DMS53 (cell line): ENCODE results near the gene PINK1.
A peak's percentile ranks its signal among the peaks of the same experiment; 100 is the strongest.
"Not testable (repeated sequence)": the region's sequence is repeated elsewhere in the genome, so short reads cannot be mapped to it uniquely, and the experiment has no call there.

Source experiments
- DNase-seq: peaks from one replicate; lab custom pipeline; 2025; lab: John Stamatoyannopoulos, UW

Gene PINK1

GRCh38 chr1:20645414-20645813 lies 12.2 kb downstream of the PINK1 start:
- DNase-seq, result no peak

DNA sequence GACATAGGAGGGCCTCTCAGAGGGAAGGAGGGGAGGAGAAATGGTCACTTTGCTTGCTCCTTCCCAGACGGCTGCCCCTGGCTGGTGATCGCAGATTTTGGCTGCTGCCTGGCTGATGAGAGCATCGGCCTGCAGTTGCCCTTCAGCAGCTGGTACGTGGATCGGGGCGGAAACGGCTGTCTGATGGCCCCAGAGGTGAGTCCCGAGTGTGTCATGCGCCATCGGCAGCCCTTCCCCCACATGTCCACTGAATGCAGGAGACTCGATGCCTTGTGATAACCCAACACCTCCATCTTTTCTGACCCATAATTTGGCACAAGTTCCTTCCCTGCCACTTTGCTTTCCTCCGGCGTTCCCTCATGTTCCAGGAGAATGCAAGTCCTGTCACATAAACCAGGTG lies 15.2 kb downstream of the PINK1 start:
- DNase-seq, result no peak

DNA sequence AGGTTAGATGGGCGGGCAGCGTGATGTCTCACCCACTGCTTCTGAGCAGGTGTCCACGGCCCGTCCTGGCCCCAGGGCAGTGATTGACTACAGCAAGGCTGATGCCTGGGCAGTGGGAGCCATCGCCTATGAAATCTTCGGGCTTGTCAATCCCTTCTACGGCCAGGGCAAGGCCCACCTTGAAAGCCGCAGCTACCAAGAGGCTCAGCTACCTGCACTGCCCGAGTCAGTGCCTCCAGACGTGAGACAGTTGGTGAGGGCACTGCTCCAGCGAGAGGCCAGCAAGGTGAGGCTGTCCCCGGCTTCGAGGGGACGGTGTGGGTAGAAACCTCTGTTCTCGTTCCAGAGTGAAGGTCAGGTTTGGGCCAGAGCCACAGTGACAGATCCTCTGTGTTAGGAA lies 15.7 kb downstream of the PINK1 start:
- no peak for DNase-seq

- DNase-seq, result no peak
Observed at GRCh38 chr1:20652300-20652699, 19.0 kb downstream of the PINK1 start.

DNA sequence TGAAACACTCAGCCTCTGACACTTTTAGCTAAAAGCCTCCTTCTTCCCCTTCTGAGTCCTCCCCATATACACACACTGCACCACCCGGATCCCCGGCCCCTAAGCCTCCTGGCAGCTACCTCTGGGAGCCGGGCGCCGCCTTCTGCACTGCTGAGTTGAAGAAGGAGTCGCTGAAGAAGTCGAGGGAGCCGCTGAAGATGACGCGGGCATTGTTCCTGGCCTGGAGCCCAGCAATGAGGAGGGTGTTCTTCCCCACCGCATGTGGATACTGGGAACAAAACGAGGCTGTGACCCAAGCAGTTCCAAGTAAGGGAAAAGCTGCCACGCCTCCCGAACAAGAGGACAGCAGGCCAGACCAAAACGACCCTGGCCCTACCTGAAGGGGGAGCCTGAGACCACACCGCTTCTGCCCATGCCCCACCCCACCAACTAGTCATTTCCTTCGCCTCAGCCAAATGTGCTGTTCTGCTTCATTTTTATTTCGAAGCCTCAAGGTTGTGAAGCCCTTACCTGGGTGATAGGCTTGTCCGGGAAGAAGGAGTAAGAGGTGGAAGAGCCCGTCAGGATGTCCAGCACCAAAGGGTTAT lies 20.9 kb downstream of the PINK1 start:
- DNase-seq, result no peak

DNA sequence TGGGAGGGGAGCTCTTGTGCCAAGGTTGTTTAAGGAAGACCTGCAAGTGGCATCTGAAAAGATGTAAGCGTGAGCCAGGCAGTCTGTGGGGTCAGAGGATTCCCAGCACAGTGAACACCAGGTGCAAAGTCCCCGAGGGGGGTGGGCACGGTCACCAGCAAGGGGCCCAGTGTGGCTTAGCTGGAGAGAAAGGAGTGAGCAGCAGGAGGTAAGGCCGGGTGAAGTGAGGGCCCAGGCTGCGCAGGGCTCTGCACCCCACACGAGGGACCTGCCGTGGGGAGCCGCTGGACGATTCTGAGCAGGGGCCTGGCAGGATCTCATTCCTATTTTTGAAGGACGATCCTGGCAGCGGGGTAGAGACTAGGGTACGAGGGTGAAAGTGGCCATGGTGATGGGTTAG lies 23.8 kb downstream of the PINK1 start:
- DNase-seq, result no peak

- no peak for DNase-seq
Observed at GRCh38 chr1:20658166-20658915, 25.1 kb downstream of the PINK1 start.

DNA sequence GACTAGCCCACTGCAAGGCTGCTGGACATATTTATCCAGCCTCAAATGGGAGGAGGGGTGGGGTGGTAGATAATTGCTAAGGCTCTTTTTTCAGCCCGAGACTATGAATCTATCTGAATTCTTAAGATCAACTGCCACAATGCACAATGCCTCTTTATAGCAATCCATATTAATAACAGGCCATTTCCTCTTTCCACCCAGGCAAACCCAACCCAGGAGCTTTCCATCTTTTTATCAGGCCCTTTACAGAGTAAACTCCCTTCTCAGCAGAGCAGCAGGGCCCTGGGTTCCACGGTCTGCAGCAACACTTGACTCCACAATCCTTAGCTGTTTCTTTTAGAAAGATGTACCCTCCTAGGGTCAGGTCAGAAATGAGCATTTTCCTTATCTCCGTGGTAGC lies 27.1 kb downstream of the PINK1 start:
- no peak for DNase-seq

DNA sequence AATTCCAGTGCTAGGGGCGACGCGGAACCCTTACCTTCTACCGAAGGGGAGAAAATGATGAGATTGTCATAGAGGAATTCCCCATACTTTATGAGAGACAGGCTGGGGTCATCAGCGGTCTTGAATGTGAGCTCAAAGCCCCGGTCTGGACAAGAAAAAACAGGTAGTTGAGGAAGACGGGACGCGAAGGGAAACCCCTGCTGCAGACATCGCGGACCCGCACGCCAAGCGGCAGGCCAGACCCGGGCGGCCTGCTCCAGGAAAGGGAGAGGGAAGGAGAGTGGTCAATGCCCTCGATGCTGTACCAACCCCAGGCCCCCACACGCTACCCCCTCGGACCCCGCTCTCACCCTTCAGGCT lies 27.6 kb downstream of the PINK1 start:
- DNase-seq, result peak; percentile 60

GRCh38 chr1:20661207-20662109 lies 28.2 kb downstream of the PINK1 start, which contains the start of gene DDOST:
TSS of gene DDOST (minus strand) at chr1:20661369. CDS start at chr1:20661350, 19 bp downstream.
- peak; percentile 99 for DNase-seq

GRCh38 chr1:20662110-20662475 lies 28.8 kb downstream of the PINK1 start:
- peak; percentile 72 for DNase-seq

- no peak for DNase-seq
Observed at GRCh38 chr1:20663365-20663764, 30.1 kb downstream of the PINK1 start.

DNA sequence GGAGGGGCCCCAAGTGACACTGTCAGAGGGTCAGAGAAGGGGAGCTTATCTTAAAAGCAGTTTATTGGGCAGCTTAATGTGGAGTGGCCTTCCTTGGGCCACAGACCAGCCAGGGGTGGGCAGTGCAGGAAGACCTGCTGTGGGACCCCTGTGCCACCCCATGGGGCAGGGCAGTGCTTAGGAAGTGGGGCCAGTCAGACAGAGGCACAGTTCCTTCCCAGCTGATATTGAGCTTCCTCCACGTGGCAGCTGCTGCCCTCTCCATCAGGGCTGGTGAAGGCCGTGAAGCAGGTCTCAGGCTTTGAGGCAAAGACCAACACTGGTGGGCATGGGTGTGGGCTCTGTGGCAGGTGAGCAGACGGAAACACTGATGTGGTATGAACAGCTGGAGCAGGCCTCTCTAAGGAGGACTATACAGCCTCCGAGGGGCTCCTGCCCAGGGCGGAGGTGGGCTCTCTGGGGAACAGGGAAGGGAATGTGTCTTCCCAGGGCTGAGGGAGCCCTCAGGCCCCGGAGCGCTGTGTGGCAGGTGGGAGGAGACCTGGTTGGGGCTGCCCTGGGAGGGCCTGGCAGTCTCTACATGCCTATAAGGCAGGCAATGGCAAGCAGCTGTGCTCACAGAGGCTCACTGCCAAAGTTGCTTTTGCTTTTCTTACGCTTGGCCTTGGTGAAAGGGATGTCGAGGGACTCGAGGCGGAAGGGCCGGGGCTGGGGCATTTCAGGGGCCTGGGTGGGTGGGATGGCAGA lies 30.9 kb downstream of the PINK1 start:
- no peak for DNase-seq

DNA sequence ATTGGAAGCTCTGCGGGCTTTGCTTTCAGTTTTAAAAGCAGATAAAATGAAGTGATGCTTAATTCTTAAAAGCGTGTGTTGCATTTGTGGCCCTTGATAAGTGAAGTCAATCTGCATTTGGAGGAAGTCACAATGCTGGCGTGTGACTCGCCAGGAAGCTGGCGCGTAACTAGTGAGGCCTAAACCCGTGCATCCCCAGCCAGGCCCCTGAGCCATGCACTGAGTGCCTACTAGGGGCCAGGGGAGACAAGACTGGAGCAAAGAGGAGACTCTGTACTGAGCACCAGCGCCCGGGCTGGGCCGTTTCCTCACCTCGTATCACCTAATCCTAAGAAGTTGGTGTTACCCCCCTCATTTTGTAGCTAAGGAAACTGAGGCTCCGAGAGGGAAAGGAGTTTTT lies 32.5 kb downstream of the PINK1 start:
- no peak for DNase-seq

DNA sequence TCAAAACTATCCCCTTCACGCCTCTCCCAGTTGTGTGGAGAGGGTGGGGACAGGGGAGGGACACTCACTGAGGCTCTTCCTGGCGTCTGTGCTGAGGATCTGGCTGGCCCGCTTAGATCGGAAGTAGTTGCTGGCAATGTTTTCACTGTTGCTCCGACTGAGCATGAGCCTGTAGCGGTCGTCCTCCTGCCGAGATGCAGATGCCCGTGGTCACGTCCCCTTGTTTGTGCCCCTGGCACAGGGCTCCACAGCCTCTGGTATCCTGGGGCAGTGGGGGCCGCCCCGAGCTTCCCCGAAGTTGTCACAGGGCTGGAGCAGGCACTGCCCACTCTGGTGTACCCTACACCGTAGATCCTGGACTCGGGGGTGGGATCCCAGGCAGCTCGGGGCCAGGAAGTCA lies 32.9 kb downstream of the PINK1 start:
- no peak for DNase-seq

DNA sequence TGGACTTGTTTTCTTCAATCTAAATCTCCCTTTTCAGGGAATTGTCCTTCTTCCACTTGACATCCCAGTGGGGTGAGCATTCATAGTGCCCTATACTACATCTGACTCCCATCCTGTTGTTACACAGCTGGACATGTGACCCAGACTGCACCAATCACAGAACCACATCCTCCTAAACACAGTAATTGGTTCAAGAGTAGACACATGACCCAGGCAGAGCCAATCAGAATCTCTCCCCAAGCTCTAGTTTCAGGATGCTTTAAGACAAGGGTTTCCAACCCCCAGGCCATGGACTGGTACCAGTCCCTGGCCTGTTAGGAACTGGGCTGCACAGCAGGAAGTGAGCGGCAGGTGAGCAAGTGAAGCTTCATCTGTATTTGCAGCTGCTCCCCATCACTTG lies 33.5 kb downstream of the PINK1 start:
- DNase-seq, result peak; percentile 57

DNA sequence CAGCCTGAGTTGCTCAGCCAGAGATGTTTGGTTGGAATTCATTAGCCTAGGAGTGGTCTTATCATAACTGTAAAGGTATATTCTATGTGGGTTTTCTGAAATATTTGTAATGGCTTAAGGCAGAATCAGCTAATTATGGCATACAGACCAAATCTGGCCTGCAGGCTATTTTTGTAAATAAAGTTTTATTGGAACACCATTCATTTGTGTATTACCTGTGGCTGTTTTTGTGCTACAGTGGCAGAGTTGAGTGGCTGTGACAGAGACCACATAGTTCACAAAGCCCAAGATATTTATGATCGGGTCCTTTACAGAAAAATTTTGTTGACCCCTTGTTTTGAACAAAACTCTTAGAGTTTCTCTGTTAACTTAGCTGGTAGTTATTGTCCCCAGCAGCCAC lies 35.3 kb downstream of the PINK1 start:
- no peak for DNase-seq

- no peak for DNase-seq
Observed at GRCh38 chr1:20670936-20671335, 37.7 kb downstream of the PINK1 start.

- DNase-seq, result no peak
Observed at GRCh38 chr1:20672265-20672632, 39.0 kb downstream of the PINK1 start.

- DNase-seq, result not testable (repeated sequence)
Observed at GRCh38 chr1:20673626-20674025, 40.4 kb downstream of the PINK1 start.

- no peak for DNase-seq
Observed at GRCh38 chr1:20678599-20678998, 45.3 kb downstream of the PINK1 start.

DNA sequence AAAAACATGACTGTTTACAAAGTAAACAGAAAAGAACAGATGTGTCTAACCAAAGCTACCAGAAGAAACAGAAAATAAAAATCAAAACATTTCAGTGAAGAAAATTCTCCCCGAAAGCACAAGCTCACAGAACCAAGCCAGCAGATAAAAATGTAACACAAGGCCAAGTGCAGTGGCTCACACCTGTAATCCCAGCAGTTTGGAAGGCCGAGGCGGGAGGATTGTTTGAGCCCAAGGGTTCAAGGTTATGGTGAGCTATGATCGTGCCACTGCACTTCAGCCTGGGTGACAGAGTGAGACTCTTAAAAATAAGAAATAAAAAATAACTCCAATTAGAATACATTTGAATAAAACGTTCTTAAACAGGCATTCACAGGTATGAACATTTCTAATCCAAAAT lies 47.0 kb downstream of the PINK1 start:
- DNase-seq, result no peak
